ENCODE measurements around the gene SRA1.

GRCh38 chr5:140554454-140554853, 2.8 kb downstream of the SRA1 start:
- no peak for TF ChIP-seq CTCF (conservative IDR thresholded peaks at IDR 0.05; ENCODE audit: low read depth, low read length)
- TF ChIP-seq EZH2 (IDR thresholded peaks at IDR 0.05; ENCODE audit: low read length, unreplicated experiment): no peak
